ENCODE results near the gene RAD51B. TPM values are rescaled to one million over a fixed set of nuclear protein-coding genes. Genes with fewer than 3 reads are reported as not detected.

Gene RAD51B
- polyA plus RNA-seq, 1 donor (not counting 4 experiments of a cell fraction or from before 2014, with no cell fraction given), result 13.3 TPM

GRCh38 chr14:68692216-68692615 lies 872.6 kb downstream of the RAD51B start:
- Histone ChIP-seq H2AFZ (ENCODE audit: control insufficient read depth, low read length) (no peak overlapping the region), H3K27me3 (ENCODE audit: control insufficient read depth, extremely low read depth, insufficient read depth, low read length) (no peaks in the 10 kb centered on the region), H3K4me3 (ENCODE audit: control insufficient read depth in 2 of 3, extremely low read depth in 1 of 3, insufficient read depth in 2 of 3, low read depth in 1 of 3, low read length in 3 of 3) (no peak overlapping the region), H3K27ac (ENCODE audit: control insufficient read depth, insufficient read depth, low read length) (no peak overlapping the region), H3K9ac (ENCODE audit: control insufficient read depth, extremely low read depth, insufficient read depth, low read length) (no peak overlapping the region), H3K9me1 (ENCODE audit: control insufficient read depth, extremely low read depth, insufficient read depth, low read length) (no peaks in the 10 kb centered on the region), H3K4me2 (ENCODE audit: control insufficient read depth, extremely low read depth, insufficient read depth, low read depth, low read length) (no peak overlapping the region), H4K20me1 (ENCODE audit: control insufficient read depth, extremely low read depth, insufficient read depth, low read length) (no peaks in the 10 kb centered on the region), H3K36me3 (ENCODE audit: control insufficient read depth in 2 of 2, extremely low read depth in 1 of 2, insufficient read depth in 2 of 2, low read length in 2 of 2) (no peaks in the 10 kb centered on the region), H3K4me1 (ENCODE audit: control insufficient read depth, extremely low read depth, insufficient read depth, low read length) (peaks cover 54% of the 10 kb centered on the region), H3K79me2 (ENCODE audit: control insufficient read depth, insufficient read depth, low read length) (no peaks in the 10 kb centered on the region), H3K9me3 (ENCODE audit: control insufficient read depth, low read depth, low read length) (no peaks in the 10 kb centered on the region)
- FAIRE-seq (no peak), DNase-seq (ENCODE audit: low read depth, low spot score) (no peak)
- dilution Hi-C loops (cut with MboI; ENCODE audit: extremely low pct_ligation_motif_present, low sequenced_read_pairs), result no loop called here
- no peak for TF ChIP-seq EZH2 (IDR thresholded peaks at IDR 0.05; ENCODE audit: low read length)
- no peak for TF ChIP-seq CTCF (optimal IDR thresholded peaks at IDR 0.05 in 1 of 3, IDR thresholded peaks at IDR 0.05 in 1 of 3, conservative IDR thresholded peaks at IDR 0.05 in 1 of 3; ENCODE audit: extremely low read depth in 1 of 3, insufficient read depth in 2 of 3, low read length in 3 of 3)

- Histone ChIP-seq H3K27ac (ENCODE audit: control insufficient read depth, insufficient read depth, low read length) (peak overlapping the region; percentile 4), H3K9me3 (ENCODE audit: control insufficient read depth, low read depth, low read length) (no peaks in the 10 kb centered on the region), H3K36me3 (ENCODE audit: control insufficient read depth in 2 of 2, extremely low read depth in 1 of 2, insufficient read depth in 2 of 2, low read length in 2 of 2) (no peaks in the 10 kb centered on the region), H3K79me2 (ENCODE audit: control insufficient read depth, insufficient read depth, low read length) (no peaks in the 10 kb centered on the region), H3K4me3 (ENCODE audit: control insufficient read depth in 2 of 3, extremely low read depth in 1 of 3, insufficient read depth in 2 of 3, low read depth in 1 of 3, low read length in 3 of 3) (no peak overlapping the region), H2AFZ (ENCODE audit: control insufficient read depth, low read length) (no peak overlapping the region), H4K20me1 (ENCODE audit: control insufficient read depth, extremely low read depth, insufficient read depth, low read length) (no peaks in the 10 kb centered on the region), H3K9ac (ENCODE audit: control insufficient read depth, extremely low read depth, insufficient read depth, low read length) (no peak overlapping the region), H3K27me3 (ENCODE audit: control insufficient read depth, extremely low read depth, insufficient read depth, low read length) (no peaks in the 10 kb centered on the region), H3K4me2 (ENCODE audit: control insufficient read depth, extremely low read depth, insufficient read depth, low read depth, low read length) (no peak overlapping the region), H3K9me1 (ENCODE audit: control insufficient read depth, extremely low read depth, insufficient read depth, low read length) (no peaks in the 10 kb centered on the region), H3K4me1 (ENCODE audit: control insufficient read depth, extremely low read depth, insufficient read depth, low read length) (peaks cover 45% of the 10 kb centered on the region)
- dilution Hi-C loops (cut with MboI; ENCODE audit: extremely low pct_ligation_motif_present, low sequenced_read_pairs), result no loop called here
- no peak for DNase-seq (ENCODE audit: low read depth, low spot score)
- no peak for FAIRE-seq
- TF ChIP-seq CTCF (optimal IDR thresholded peaks at IDR 0.05 in 1 of 3, IDR thresholded peaks at IDR 0.05 in 1 of 3, conservative IDR thresholded peaks at IDR 0.05 in 1 of 3; ENCODE audit: extremely low read depth in 1 of 3, insufficient read depth in 2 of 3, low read length in 3 of 3) (no peak), EZH2 (IDR thresholded peaks at IDR 0.05; ENCODE audit: low read length) (no peak)
Observed at GRCh38 chr14:68692916-68693771, 873.6 kb downstream of the RAD51B start.

Measured in keratinocyte (primary cell).